B cell (primary cell): Measurements from ENCODE around the gene CAPZA1. TPM values are rescaled to one million over a fixed set of nuclear protein-coding genes. Genes with fewer than 3 reads are reported as not detected.

Experiments used
- ATAC-seq: fragments of 200-7000 bp; cut with Tn5 transposase; one replicate; pipeline ENCODE4 v1.10.0; 2021; ENCODE audit warnings: low read depth, mild to moderate bottlenecking, moderate number of reproducible peaks, moderate library complexity
- CTCF ChIA-PET: fragments of 350-600 bp; sonication (Branson Sonifier 250); formaldehyde crosslinking; loops from one replicate; lab custom pipeline; 2021; ENCODE audit warnings: antibody characterized with exemption, inconsistent platforms; lab: Charles Lee
- POLR2A ChIA-PET: fragments of 350-600 bp; sonication (Branson Sonifier 250); formaldehyde crosslinking; loops from one replicate; lab custom pipeline; 2021; ENCODE audit warnings: antibody characterized with exemption; lab: Charles Lee
- DNase-seq: peaks from one replicate; pipeline ENCODE4 v3.0.0; 2013
- H2AFZ ChIP-seq: 2 replicates; pipeline ENCODE4 v1.6.1; 2012; ENCODE audit warnings: mild to moderate bottlenecking, low read depth, low read length; ENCODE audit not compliant: insufficient read depth, poor library complexity, severe bottlenecking
- H3K27ac ChIP-seq, 2 donors: 1 replicate in 1 of 2; 2 replicates in 1 of 2; pipeline ENCODE4 v1.5.1; 2012 to 2013; ENCODE audit warnings: low read length in 2 of 2, mild to moderate bottlenecking in 2 of 2, moderate library complexity in 1 of 2
- H3K27me3 ChIP-seq, 4 experiments: fragments of 200-600 bp in 1 of 4; sonication (generic) in 1 of 4; replicated peaks in 1 of 4; 1 replicate in 2 of 4; 2 replicates in 2 of 4; pipeline versions ENCODE4 v1.6.1 to v1.7.0; 2013 to 2016; ENCODE audit warnings: low read length in 3 of 4, mild to moderate bottlenecking in 2 of 4, mixed read lengths in 1 of 4, moderate library complexity in 1 of 4; ENCODE audit not compliant: insufficient read depth in 4 of 4, control insufficient read depth in 3 of 4; ENCODE audit errors: control extremely low read depth in 1 of 4
- H3K36me3 ChIP-seq, 2 experiments: replicated peaks in 1 of 2; 1 replicate in 1 of 2; 2 replicates in 1 of 2; pipeline versions ENCODE4 v1.6.1 to v1.7.1; 2013; ENCODE audit warnings: low read length in 1 of 2; ENCODE audit not compliant: insufficient read depth in 2 of 2, control insufficient read depth in 1 of 2; ENCODE audit errors: control extremely low read depth in 1 of 2, extremely low read depth in 1 of 2
- H3K4me1 ChIP-seq, 2 donors: fragments of 200-600 bp in 1 of 2; sonication (generic) in 1 of 2; 1 replicate in 1 of 2; 2 replicates in 1 of 2; pipeline versions ENCODE4 v1.5.1 to v1.6.1; 2013 to 2017; ENCODE audit warnings: low read length in 2 of 2; ENCODE audit not compliant: control insufficient read depth in 2 of 2, insufficient read depth in 2 of 2
- H3K4me2 ChIP-seq: replicated peaks from 2 replicates; pipeline ENCODE3; 2012; ENCODE audit warnings: mild to moderate bottlenecking, low read depth, low read length; ENCODE audit not compliant: poor library complexity, severe bottlenecking
- H3K4me3 ChIP-seq, 5 experiments: fragments of 200-600 bp in 1 of 5; sonication (generic) in 1 of 5; 1 replicate in 3 of 5; 2 replicates in 2 of 5; pipeline versions ENCODE4 v1.5.1 to v1.7.0; 2011 to 2016; ENCODE audit warnings: low read length in 4 of 5, mild to moderate bottlenecking in 4 of 5, low read depth in 2 of 5, control low read depth in 1 of 5, moderate library complexity in 1 of 5; ENCODE audit not compliant: insufficient read depth in 1 of 5; ENCODE audit errors: control extremely low read depth in 1 of 5, extremely low read depth in 1 of 5
- H3K79me2 ChIP-seq: fragments of 200-600 bp; sonication (generic); one replicate; pipeline ENCODE4 v1.6.0; 2016; ENCODE audit warnings: low read length; ENCODE audit not compliant: control insufficient read depth, insufficient read depth
- H3K9ac ChIP-seq: fragments of 200-600 bp; sonication (generic); 2 replicates; pipeline ENCODE4 v1.6.1; 2017; ENCODE audit warnings: mild to moderate bottlenecking, low read length, moderate library complexity
- H3K9me3 ChIP-seq, 3 donors: one replicate each; pipeline versions ENCODE4 v1.6.1 to v1.7.1; 2013; ENCODE audit warnings: low read length in 2 of 3; ENCODE audit not compliant: control insufficient read depth in 2 of 3, insufficient read depth in 1 of 3; ENCODE audit errors: control extremely low read depth in 1 of 3
- H4K20me1 ChIP-seq: 2 replicates; pipeline ENCODE4 v1.6.0; 2012; ENCODE audit warnings: mild to moderate bottlenecking, low read length; ENCODE audit not compliant: insufficient read depth, control insufficient read depth, poor library complexity, severe bottlenecking
- H3K27ac Mint-ChIP-seq: one replicate; pipeline ENCODE4 v1.8.0; 2021; ENCODE audit warnings: mixed read lengths
- H3K27me3 Mint-ChIP-seq: one replicate; pipeline ENCODE4 v1.8.0; 2021; ENCODE audit warnings: mixed read lengths
- H3K4me1 Mint-ChIP-seq: one replicate; pipeline ENCODE4 v1.8.0; 2021; ENCODE audit warnings: mixed read lengths
- H3K4me3 Mint-ChIP-seq: one replicate; pipeline ENCODE4 v1.8.0; 2021; ENCODE audit warnings: mixed read lengths
- H3K9me3 Mint-ChIP-seq: one replicate; pipeline ENCODE4 v1.8.0; 2022; ENCODE audit warnings: mixed read lengths; ENCODE audit not compliant: insufficient read depth
- CTCF ChIP-seq: fragments of 200-600 bp; IDR thresholded peaks from one replicate; pipeline ENCODE4 v1.8.0; 2022; ENCODE audit warnings: antibody characterized with exemption, mild to moderate bottlenecking
- EZH2 ChIP-seq: IDR thresholded peaks from 2 replicates; pipeline ENCODE4 v1.6.1; 2012; ENCODE audit warnings: borderline replicate concordance, low read depth, mild to moderate bottlenecking, moderate library complexity, low read length; ENCODE audit not compliant: insufficient read depth, poor library complexity, severe bottlenecking
- WGBS: methylation state at CpG from one replicate; pipeline ENCODE4 v1.1.5; 2013; ENCODE audit warnings: missing lambda C conversion rate; ENCODE audit not compliant: insufficient coverage; 5-methylcytosine and 5-hydroxymethylcytosine counted together
- intact Hi-C: fragments of 100-400 bp; cut with micrococcal nuclease; formaldehyde crosslinking; loops from one replicate; pipeline ENCODE4 v1.10.0; 2022
- polyA minus RNA-seq: library from RNA; depleted of rRNA, polyadenylated mRNA; stranded (reverse); fragments of >200 nt; gene quantifications from 2 replicates; pipeline ENCODE4 v1.2.3, GENCODE V29; 2012
- polyA plus RNA-seq: library from polyadenylated mRNA; depleted of rRNA; stranded (reverse); fragments of >200 nt; gene quantifications from 2 replicates; pipeline ENCODE4 v1.2.3, GENCODE V29; 2012
- total RNA-seq, 2 donors: library from RNA; stranded (reverse); fragments of 120-200 nt in 1 of 2; gene quantifications; 1 replicate in 1 of 2; 2 replicates in 1 of 2; pipeline versions ENCODE4 v1.2.3 to v1.2.4, GENCODE V29; 2013 to 2022

Gene CAPZA1
- total RNA-seq, result 172 and 182 TPM in 2 replicates
- 251 TPM for total RNA-seq (2013)
- polyA plus RNA-seq, result 52.2 and 79.1 TPM in 2 replicates
- 76.5 and 131 TPM in 2 replicates for polyA minus RNA-seq

- ChIA-PET POLR2A (interaction anchor here (0.8 to 1.9 kb wide), 4 partner anchors 55 to 453 kb away, joined by 3 to 4 read pairs (median 4); partner anchors contain the start of genes MOV10 and PPM1J), CTCF (interaction anchor here (0.6 to 2.8 kb wide), 6 partner anchors 29 to 228 kb away, joined by 4 to 10 read pairs (median 9); partner anchors contain the start of genes MOV10, PPM1J and RHOC)
- H3K36me3 ChIP-seq, result no peaks in the 10 kb centered on the region
- TF ChIP-seq CTCF (no peak), EZH2 (no peak)
- Mint-ChIP-seq H3K27ac (peak within 1 kb of the TSS; percentile 99), H3K4me3 (peak within 1 kb of the TSS; percentile 97), H3K4me1 (peaks cover 46% of the 10 kb centered on the region), H3K27me3 (no peaks in the 10 kb centered on the region), H3K9me3 (no peaks in the 10 kb centered on the region)
- H2AFZ ChIP-seq, result peak within 1 kb of the TSS; percentile 80
- H3K4me2 ChIP-seq, result peak within 1 kb of the TSS; percentile 87
- H3K4me3 ChIP-seq, result peak within 1 kb of the TSS; percentile 69 to 97 (median 91)
- no peaks in the 10 kb centered on the region for H3K9me3 ChIP-seq
- intact Hi-C loops, result loop anchor here (2.0 to 10.0 kb wide), 7 partner anchors 87 to 1135 kb away; partner anchors contain the start of genes LRIG2, PHTF1, PPM1J and RHOC
- peak within 1 kb of the TSS; percentile 94 to 99 for H3K27ac ChIP-seq
- DNase-seq (peak; percentile 95), ATAC-seq (peak; percentile 85)
- WGBS, result under 1% methylated on average over 32 of the region's 50 CpGs
- peaks cover 76% of the 10 kb centered on the region for H3K79me2 ChIP-seq
- peak within 1 kb of the TSS; percentile 98 for H3K9ac ChIP-seq
- peaks cover 22% of the 10 kb centered on the region for H4K20me1 ChIP-seq
- H3K4me1 ChIP-seq, result peaks cover 37 to 42% of the 10 kb centered on the region in 2 donors
- H3K27me3 ChIP-seq, result no peaks in the 10 kb centered on the region
Measured at GRCh38 chr1:112619518-112620376, at the start of gene CAPZA1. Gene CAPZA1, plus strand, starts transcription at chr1:112619832. Its CDS starts 13 bp downstream, at chr1:112619845.
